Suppressor macrophage (primary cell): ENCODE results near the gene SIRT6.
"Not testable (repeated sequence)": the region's sequence is repeated elsewhere in the genome, so short reads cannot be mapped to it uniquely, and the experiment has no call there.

Source experiments
- DNase-seq, 4 experiments: peaks; one replicate each; pipeline ENCODE4 v3.0.0-alpha.2; 2020 to 2022
- total RNA-seq, 17 experiments: gene quantifications; one replicate each; lab custom pipeline; 2026; ENCODE audit warnings: mixed read lengths in 6 of 17, inconsistent platforms in 3 of 17; lab: John Stamatoyannopoulos, UW

The SIRT6 gene
- total RNA-seq = 8.3 to 20.9 (median 12.2) reads per million in 17 experiments

- DNase-seq = peak; percentile 97 to 99 (median 98)
These were observed at the start of gene SIRT6, which contains the start of gene ANKRD24 for GRCh38 chr19:4182084-4182810. Gene SIRT6 (minus strand): TSS chr19:4182563. CDS start chr19:4182539, 24 bp downstream. Gene ANKRD24 (plus strand): TSS chr19:4182689. CDS start chr19:4186426, 3,737 bp downstream.

GRCh38 chr19:4232139-4232538, 49.8 kb upstream of the SIRT6 start:
- not testable (repeated sequence) for DNase-seq

GRCh38 chr19:4231521-4231920, 49.2 kb upstream of the SIRT6 start:
- DNase-seq = not testable (repeated sequence)

- not testable (repeated sequence) for DNase-seq
These were observed 47.9 kb upstream of the SIRT6 start for GRCh38 chr19:4230237-4230636.

GRCh38 chr19:4229179-4229931, 47.0 kb upstream of the SIRT6 start, which contains the start of gene EBI3:
Gene EBI3 (plus strand): TSS chr19:4229523. CDS start chr19:4229551, 28 bp downstream.
- DNase-seq = peak; percentile 39 to 70 (median 54)

- DNase-seq = no peak
These were observed 46.4 kb upstream of the SIRT6 start for GRCh38 chr19:4228765-4229178.

GRCh38 chr19:4227771-4228170, 45.4 kb upstream of the SIRT6 start:
- DNase-seq = no peak

- no peak for DNase-seq
These were observed 43.5 kb upstream of the SIRT6 start for GRCh38 chr19:4225885-4226284.

- no peak for DNase-seq
These were observed 42.1 kb upstream of the SIRT6 start for GRCh38 chr19:4224470-4224869.

GRCh38 chr19:4220188-4220587, 37.8 kb upstream of the SIRT6 start:
- DNase-seq = no peak

- not testable (repeated sequence) for DNase-seq
These were observed 36.2 kb upstream of the SIRT6 start for GRCh38 chr19:4218523-4218922.

GRCh38 chr19:4217429-4218264, 35.3 kb upstream of the SIRT6 start:
- no peak for DNase-seq

- no peak for DNase-seq
These were observed 34.5 kb upstream of the SIRT6 start for GRCh38 chr19:4216846-4217245.

GRCh38 chr19:4215807-4216206, 33.4 kb upstream of the SIRT6 start:
- no peak for DNase-seq

- no peak for DNase-seq
These were observed 30.8 kb upstream of the SIRT6 start for GRCh38 chr19:4213116-4213515.

GRCh38 chr19:4210166-4210731, 27.9 kb upstream of the SIRT6 start:
- DNase-seq = no peak

- peak; percentile 29 to 60 (median 48) for DNase-seq
These were observed 26.2 kb upstream of the SIRT6 start for GRCh38 chr19:4208385-4209094.

- peak in 3 of 4 experiments; percentile 34 to 42 (median 40) for DNase-seq
These were observed 24.6 kb upstream of the SIRT6 start for GRCh38 chr19:4206818-4207484.

- DNase-seq = no peak
These were observed 19.4 kb upstream of the SIRT6 start for GRCh38 chr19:4201798-4202197.

GRCh38 chr19:4200940-4201542, 18.7 kb upstream of the SIRT6 start:
- no peak for DNase-seq
